Endothelial cell (in vitro differentiated cells): ENCODE measurements around the gene CCNF. TPM values are rescaled to one million over a fixed set of nuclear protein-coding genes. Genes with fewer than 3 reads are reported as not detected.

ENCODE experiments used
- DNase-seq: peaks from one replicate; pipeline ENCODE4 v3.0.0; 2021; ENCODE audit warnings: low spot score
- H3K27ac Mint-ChIP-seq: one replicate; pipeline ENCODE4 v1.8.0; 2021; ENCODE audit warnings: mixed read lengths, inconsistent platforms; ENCODE audit not compliant: unreplicated experiment
- H3K27me3 Mint-ChIP-seq: one replicate; pipeline ENCODE4 v1.8.0; 2021; ENCODE audit warnings: mild to moderate bottlenecking, moderate library complexity, mixed read lengths, inconsistent platforms; ENCODE audit not compliant: unreplicated experiment
- H3K36me3 Mint-ChIP-seq: one replicate; pipeline ENCODE4 v1.8.0; 2021; ENCODE audit warnings: mild to moderate bottlenecking, low read depth, mixed read lengths, inconsistent platforms; ENCODE audit not compliant: unreplicated experiment
- H3K4me1 Mint-ChIP-seq: one replicate; pipeline ENCODE4 v1.8.0; 2021; ENCODE audit warnings: mild to moderate bottlenecking, mixed read lengths, inconsistent platforms; ENCODE audit not compliant: unreplicated experiment
- H3K4me3 Mint-ChIP-seq: one replicate; pipeline ENCODE4 v1.8.0; 2021; ENCODE audit warnings: mild to moderate bottlenecking, mixed read lengths, inconsistent platforms; ENCODE audit not compliant: unreplicated experiment
- H3K9me3 Mint-ChIP-seq: one replicate; pipeline ENCODE4 v1.8.0; 2021; ENCODE audit warnings: mixed read lengths, inconsistent platforms; ENCODE audit not compliant: unreplicated experiment
- total RNA-seq: library from RNA; stranded (reverse); fragmentation: NEBNext Ultra II Directional; extraction: Animal tissue kit (Norgen Biotek cat#: 25700); gene quantifications from one replicate; pipeline ENCODE4 v1.2.1, GENCODE V29; 2021; ENCODE audit not compliant: unreplicated experiment
- TF ChIP-seq, protein P1 (sequence below): fragments of 200-600 bp; sonication (generic); IDR thresholded peaks from one replicate; pipeline ENCODE4 v1.5.0; 2021; ENCODE audit warnings: antibody characterized with exemption; ENCODE audit not compliant: unreplicated experiment

CCNF gene
- total RNA-seq, 1 donor from 2014 or later: 30.2 TPM

DNA sequence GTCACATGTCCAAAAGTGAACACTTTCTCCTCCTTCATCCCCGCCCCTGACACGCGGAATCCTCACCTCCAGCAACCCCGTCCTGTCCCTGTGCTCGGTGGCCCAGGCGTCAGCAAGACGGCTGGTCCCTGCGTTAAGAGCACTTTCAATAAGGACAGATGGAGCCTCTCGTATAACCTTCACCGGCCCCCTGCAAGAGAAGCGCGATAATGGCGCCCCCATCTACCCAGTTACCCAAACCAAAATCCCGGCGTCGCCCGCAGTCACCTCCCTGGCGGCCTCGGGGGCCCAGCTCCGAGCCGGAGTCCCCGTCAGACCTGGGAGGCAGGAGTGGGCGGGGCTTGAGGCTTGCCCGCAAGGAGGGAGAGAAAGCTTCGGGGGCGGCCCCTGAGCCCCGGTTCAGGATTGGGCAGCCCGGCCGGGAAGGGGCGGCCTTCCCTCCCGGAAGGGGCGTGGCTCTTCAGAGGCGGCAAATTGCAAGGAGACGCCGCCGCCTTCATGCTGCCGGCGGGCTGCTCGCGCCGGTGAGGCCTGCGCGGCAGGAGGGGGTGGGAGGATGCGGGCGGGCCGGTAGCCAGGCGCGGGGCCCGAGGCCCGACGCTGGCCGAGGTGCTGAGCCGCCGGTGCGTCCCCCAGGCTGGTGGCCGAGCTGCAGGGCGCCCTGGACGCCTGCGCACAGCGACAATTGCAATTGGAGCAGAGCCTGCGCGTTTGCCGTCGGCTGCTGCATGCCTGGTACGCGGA is 30.6 kb downstream of the CCNF start, which contains the start of gene TEDC2:
TEDC2 (plus strand) TSS at position 463 of the 744 bp plus-strand sequence; CDS start at position 499, 36 bp downstream.
- no peak within 1 kb of the TSS for H3K27ac Mint-ChIP-seq
- H3K4me1 Mint-ChIP-seq: peaks cover 3% of the 10 kb centered on the region
- H3K36me3 Mint-ChIP-seq: peaks cover 11% of the 10 kb centered on the region
- peaks cover 28% of the 10 kb centered on the region for H3K27me3 Mint-ChIP-seq
- peak; percentile 94 for DNase-seq
- TF ChIP-seq, protein P1, sequence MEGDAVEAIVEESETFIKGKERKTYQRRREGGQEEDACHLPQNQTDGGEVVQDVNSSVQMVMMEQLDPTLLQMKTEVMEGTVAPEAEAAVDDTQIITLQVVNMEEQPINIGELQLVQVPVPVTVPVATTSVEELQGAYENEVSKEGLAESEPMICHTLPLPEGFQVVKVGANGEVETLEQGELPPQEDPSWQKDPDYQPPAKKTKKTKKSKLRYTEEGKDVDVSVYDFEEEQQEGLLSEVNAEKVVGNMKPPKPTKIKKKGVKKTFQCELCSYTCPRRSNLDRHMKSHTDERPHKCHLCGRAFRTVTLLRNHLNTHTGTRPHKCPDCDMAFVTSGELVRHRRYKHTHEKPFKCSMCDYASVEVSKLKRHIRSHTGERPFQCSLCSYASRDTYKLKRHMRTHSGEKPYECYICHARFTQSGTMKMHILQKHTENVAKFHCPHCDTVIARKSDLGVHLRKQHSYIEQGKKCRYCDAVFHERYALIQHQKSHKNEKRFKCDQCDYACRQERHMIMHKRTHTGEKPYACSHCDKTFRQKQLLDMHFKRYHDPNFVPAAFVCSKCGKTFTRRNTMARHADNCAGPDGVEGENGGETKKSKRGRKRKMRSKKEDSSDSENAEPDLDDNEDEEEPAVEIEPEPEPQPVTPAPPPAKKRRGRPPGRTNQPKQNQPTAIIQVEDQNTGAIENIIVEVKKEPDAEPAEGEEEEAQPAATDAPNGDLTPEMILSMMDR: no peak
- peak within 1 kb of the TSS; percentile 93 for H3K4me3 Mint-ChIP-seq
- no peaks in the 10 kb centered on the region for H3K9me3 Mint-ChIP-seq

DNA sequence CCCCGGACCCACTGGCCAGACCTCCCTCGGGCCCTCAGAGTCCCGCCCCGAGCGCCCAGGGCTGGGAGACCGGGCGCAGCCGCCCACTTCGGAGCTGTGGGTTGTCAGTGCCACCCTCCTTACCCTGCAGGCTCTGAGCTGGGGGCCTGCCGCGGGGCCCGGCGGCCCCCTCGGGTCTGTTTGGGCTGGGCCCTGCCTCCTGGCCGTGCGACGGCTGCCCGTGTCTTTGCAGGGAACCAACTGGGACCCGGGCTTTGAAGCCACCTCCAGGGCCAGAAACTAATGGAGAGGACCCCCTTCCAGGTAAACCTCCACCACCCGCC is 31.1 kb downstream of the CCNF start:
- H3K4me1 Mint-ChIP-seq: peaks cover 3% of the 10 kb centered on the region
- TF ChIP-seq, protein P1: no peak
- H3K4me3 Mint-ChIP-seq: no peak overlapping the region
- no peak overlapping the region for H3K27ac Mint-ChIP-seq
- peaks cover 11% of the 10 kb centered on the region for H3K36me3 Mint-ChIP-seq
- peaks cover 27% of the 10 kb centered on the region for H3K27me3 Mint-ChIP-seq
- H3K9me3 Mint-ChIP-seq: no peaks in the 10 kb centered on the region
- no peak for DNase-seq

DNA sequence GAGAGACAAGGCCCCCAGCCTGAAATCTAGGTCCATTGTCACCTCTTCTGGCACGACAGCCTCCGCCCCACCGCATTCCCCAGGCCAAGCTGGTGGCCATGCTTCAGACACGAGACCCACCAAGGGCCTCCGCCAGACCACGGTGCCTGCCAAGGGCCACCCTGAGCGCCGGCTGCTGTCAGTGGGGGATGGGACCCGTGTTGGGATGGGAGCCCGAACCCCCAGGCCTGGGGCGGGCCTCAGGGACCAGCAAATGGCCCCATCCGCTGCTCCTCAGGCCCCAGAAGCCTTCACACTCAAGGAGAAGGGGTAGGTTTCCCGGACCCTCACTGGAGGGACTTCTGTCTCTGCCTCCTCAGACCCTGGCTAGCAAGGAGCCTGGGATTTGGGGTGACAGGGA is 31.7 kb downstream of the CCNF start:
- TF ChIP-seq, protein P1: no peak
- no peak for DNase-seq
- Mint-ChIP-seq H3K36me3 (peaks cover 11% of the 10 kb centered on the region), H3K27me3 (peaks cover 25% of the 10 kb centered on the region), H3K9me3 (no peaks in the 10 kb centered on the region), H3K4me1 (peaks cover 3% of the 10 kb centered on the region), H3K27ac (no peak overlapping the region), H3K4me3 (peak overlapping the region; percentile 74)

DNA sequence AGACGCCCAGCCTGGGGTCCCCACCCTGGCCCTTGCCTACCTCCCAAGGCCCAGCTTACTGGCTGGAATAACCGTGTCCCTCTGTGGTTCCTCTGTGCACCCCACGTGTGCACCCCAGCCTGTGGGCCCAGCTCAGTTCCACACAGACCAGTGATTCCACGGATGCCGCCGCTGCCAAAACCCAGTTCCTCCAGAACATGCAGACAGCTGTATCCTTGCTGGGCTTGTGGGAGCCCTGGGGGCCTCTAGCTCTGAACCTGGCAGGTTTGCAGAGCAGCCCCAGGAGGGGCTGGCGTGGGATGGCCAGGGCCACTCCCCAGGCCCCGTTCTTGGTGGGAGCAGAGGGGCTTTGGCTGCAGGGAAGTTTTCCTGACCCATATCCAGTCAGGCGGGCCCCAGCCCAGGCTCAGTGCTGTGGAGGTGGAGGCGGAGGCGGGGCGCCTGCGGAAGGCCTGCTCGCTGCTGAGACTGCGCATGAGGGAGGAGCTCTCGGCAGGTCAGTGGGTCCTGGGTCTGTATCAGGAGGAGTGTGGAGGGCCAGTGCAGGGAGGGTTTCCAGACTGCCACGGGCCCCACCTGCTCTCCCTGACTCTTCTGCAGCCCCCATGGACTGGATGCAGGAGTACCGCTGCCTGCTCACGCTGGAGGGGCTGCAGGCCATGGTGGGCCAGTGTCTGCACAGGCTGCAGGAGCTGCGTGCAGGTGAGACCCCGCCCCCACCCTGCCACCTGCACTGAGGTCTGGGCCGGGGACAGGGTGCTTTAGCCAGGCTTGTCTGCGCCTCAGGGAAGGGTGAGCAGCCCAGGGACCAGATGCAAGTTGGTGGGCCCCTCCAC is 33.0 kb downstream of the CCNF start:
- H3K36me3 Mint-ChIP-seq: peaks cover 6% of the 10 kb centered on the region
- no peak overlapping the region for H3K27ac Mint-ChIP-seq
- no peak for DNase-seq
- H3K4me3 Mint-ChIP-seq: no peak overlapping the region
- TF ChIP-seq, protein P1: no peak
- peaks cover 3% of the 10 kb centered on the region for H3K4me1 Mint-ChIP-seq
- no peaks in the 10 kb centered on the region for H3K9me3 Mint-ChIP-seq
- peaks cover 28% of the 10 kb centered on the region for H3K27me3 Mint-ChIP-seq

DNA sequence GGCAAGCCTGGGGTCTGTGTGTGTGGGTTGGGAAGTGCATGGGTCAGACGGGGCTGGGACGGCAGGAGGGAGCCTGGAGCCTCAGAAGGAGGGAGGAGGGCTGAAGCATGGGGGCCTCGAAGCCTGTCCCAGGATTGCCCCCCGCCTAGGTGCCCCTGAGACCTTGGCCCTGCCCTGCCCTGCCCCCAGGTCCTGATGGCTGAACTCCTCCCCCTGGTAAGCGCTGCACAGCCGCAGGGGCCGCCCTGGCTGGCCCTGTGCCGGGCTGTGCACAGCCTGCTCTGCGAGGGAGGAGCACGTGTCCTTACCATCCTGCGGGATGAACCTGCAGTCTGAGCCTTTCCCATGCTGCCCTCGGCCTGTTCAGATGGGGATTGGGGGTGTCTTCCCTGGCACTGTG is 35.1 kb downstream of the CCNF start:
- Mint-ChIP-seq H3K27me3 (peaks cover 14% of the 10 kb centered on the region), H3K9me3 (no peaks in the 10 kb centered on the region), H3K4me1 (peaks cover 3% of the 10 kb centered on the region), H3K27ac (no peak overlapping the region), H3K4me3 (no peak overlapping the region), H3K36me3 (peaks cover 6% of the 10 kb centered on the region)
- TF ChIP-seq, protein P1: no peak
- no peak for DNase-seq
